ENCODE measurements around the gene HSP90AB1. TPM values are rescaled to one million over a fixed set of nuclear protein-coding genes. Genes with fewer than 3 reads are reported as not detected.

HSP90AB1 gene
- polyA plus RNA-seq, 2 of the 4 experiments (the other 2 are of a cell fraction): 1,136 to 1,155 TPM

DNA sequence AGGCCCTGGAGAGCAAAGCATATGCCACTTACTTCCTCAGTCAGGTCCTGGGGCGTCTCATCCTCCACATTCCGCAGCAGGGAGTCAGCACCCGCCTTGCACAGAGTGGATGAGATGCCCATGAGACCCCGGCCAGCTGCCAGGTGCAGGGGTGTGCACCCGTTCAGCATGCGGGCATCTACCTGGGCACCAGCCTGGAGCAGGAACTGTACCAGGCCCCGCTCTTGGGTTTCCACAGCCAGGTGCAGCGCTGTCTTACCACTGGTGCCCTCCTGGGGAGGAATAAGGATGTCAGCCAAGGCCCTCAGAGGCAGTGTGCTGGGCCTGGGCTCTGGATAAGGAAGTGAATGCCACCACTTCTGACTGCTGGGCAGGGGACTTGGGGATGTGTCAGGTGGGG is 13.1 kb downstream of the HSP90AB1 start:
- ChIA-PET CTCF (no interaction called here), POLR2A (no interaction called here)
- WGBS (ENCODE audit: missing lambda C conversion rate): 95% methylated on average over 4 of the region's 8 CpGs
- DNase-seq (ENCODE audit: low read depth in 1 of 2, low spot score in 1 of 2) (no peak), FAIRE-seq (no peak), ATAC-seq (no peak)
- Histone ChIP-seq H3K4me2 (no peak overlapping the region), H3K27ac (no peak overlapping the region), H3K9me3 (no peaks in the 10 kb centered on the region), H3K4me3 (no peak overlapping the region), H3K4me1 (peaks cover 32% of the 10 kb centered on the region)
- TF ChIP-seq CBX8 (IDR thresholded peaks at IDR 0.05) (no peak), CHD2 (IDR thresholded peaks at IDR 0.05; ENCODE audit: low read length, partially characterized antibody) (no peak), HOXB5 (CRISPR knock-in tag; IDR thresholded peaks at IDR 0.05) (no peak), SMC3 (IDR thresholded peaks at IDR 0.05) (no peak), HOXB13 (CRISPR knock-in tag; IDR thresholded peaks at IDR 0.05; ENCODE audit: low read depth) (no peak), NR3C1 (IDR thresholded peaks at IDR 0.05) (no peak), NFE2L2 (conservative IDR thresholded peaks at IDR 0.05; ENCODE audit: low read length) (no peak), FOSL2 (IDR thresholded peaks at IDR 0.05) (no peak), FOSL2 (CRISPR knock-in tag; IDR thresholded peaks at IDR 0.05) (no peak), RAD21 (conservative IDR thresholded peaks at IDR 0.05 in 1 of 2, IDR thresholded peaks at IDR 0.05 in 1 of 2) (no peak), POLR2AphosphoS2 (conservative IDR thresholded peaks at IDR 0.05; ENCODE audit: low read length) (no peak), KDM1A (IDR thresholded peaks at IDR 0.05; ENCODE audit: low read depth) (no peak)

DNA sequence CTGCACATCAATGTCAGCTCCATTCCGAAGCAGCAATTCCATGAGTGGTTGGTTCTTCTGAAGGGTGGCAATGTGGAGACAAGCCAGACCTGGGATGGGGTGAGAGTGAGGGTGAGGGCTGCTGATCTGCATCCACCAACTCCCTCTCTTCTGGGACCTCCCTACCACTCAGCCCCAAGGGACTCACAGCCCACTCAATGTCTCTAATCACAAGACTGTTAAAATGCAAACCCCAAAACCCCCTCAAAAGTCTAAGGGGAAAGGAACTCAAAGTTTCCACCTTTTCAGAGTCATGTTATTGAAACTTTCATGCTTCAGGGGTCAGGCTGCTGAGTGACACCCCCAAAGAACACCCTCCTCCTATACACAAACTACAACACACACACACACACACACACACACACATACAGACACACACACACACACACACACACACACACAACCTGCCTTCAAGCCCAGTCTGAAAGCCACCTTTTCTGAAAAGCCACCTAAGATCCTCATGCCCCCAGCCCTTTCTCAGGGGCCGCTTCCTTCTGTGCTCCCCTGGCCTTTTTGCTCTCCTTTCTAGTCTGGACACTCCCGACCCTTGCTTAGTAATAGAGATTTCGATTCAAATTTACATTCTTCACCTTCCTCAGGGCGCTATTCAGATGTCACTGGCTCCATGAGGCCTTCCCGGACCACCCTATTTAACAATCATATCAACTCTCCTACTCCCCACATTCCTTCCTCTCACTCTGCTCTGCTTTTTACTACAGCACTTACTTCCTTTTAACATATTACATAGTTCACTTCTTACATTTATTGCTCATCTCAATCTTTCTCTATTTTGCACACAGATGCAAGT is 13.8 kb downstream of the HSP90AB1 start:
- Histone ChIP-seq H3K4me3 (no peak overlapping the region), H3K27ac (no peak overlapping the region), H3K9me3 (no peaks in the 10 kb centered on the region), H3K4me2 (no peak overlapping the region), H3K4me1 (peaks cover 32% of the 10 kb centered on the region)
- DNase-seq (ENCODE audit: low read depth in 1 of 2, low spot score in 1 of 2): no peak
- WGBS (ENCODE audit: missing lambda C conversion rate): 81% methylated on average over 6 of the region's 6 CpGs
- TF ChIP-seq, protein P1, sequence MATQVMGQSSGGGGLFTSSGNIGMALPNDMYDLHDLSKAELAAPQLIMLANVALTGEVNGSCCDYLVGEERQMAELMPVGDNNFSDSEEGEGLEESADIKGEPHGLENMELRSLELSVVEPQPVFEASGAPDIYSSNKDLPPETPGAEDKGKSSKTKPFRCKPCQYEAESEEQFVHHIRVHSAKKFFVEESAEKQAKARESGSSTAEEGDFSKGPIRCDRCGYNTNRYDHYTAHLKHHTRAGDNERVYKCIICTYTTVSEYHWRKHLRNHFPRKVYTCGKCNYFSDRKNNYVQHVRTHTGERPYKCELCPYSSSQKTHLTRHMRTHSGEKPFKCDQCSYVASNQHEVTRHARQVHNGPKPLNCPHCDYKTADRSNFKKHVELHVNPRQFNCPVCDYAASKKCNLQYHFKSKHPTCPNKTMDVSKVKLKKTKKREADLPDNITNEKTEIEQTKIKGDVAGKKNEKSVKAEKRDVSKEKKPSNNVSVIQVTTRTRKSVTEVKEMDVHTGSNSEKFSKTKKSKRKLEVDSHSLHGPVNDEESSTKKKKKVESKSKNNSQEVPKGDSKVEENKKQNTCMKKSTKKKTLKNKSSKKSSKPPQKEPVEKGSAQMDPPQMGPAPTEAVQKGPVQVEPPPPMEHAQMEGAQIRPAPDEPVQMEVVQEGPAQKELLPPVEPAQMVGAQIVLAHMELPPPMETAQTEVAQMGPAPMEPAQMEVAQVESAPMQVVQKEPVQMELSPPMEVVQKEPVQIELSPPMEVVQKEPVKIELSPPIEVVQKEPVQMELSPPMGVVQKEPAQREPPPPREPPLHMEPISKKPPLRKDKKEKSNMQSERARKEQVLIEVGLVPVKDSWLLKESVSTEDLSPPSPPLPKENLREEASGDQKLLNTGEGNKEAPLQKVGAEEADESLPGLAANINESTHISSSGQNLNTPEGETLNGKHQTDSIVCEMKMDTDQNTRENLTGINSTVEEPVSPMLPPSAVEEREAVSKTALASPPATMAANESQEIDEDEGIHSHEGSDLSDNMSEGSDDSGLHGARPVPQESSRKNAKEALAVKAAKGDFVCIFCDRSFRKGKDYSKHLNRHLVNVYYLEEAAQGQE (IDR thresholded peaks at IDR 0.05): no peak
- TF ChIP-seq HEYL (CRISPR knock-in tag; IDR thresholded peaks at IDR 0.05) (no peak), MAZ (IDR thresholded peaks at IDR 0.05; ENCODE audit: borderline replicate concordance, low read depth, low read length) (no peak), ESRRA (IDR thresholded peaks at IDR 0.05; ENCODE audit: borderline replicate concordance, low read length) (no peak), GATA3 (IDR thresholded peaks at IDR 0.05; ENCODE audit: borderline replicate concordance) (no peak), SREBF2 (IDR thresholded peaks at IDR 0.05) (no peak), EHMT2 (IDR thresholded peaks at IDR 0.05; ENCODE audit: low read depth) (no peak), FOSL2 (IDR thresholded peaks at IDR 0.05) (no peak), FOSL2 (CRISPR knock-in tag; IDR thresholded peaks at IDR 0.05) (no peak), EHF (CRISPR knock-in tag; IDR thresholded peaks at IDR 0.05) (no peak), ZSCAN20 (CRISPR knock-in tag; IDR thresholded peaks at IDR 0.05) (no peak), FOSB (CRISPR knock-in tag; IDR thresholded peaks at IDR 0.05) (no peak), HOXB5 (CRISPR knock-in tag; IDR thresholded peaks at IDR 0.05) (no peak), CBX8 (IDR thresholded peaks at IDR 0.05) (no peak)
- TF ChIP-seq, protein P2, sequence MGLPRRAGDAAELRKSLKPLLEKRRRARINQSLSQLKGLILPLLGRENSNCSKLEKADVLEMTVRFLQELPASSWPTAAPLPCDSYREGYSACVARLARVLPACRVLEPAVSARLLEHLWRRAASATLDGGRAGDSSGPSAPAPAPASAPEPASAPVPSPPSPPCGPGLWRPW (IDR thresholded peaks at IDR 0.05): no peak
- TF ChIP-seq, protein P3, sequence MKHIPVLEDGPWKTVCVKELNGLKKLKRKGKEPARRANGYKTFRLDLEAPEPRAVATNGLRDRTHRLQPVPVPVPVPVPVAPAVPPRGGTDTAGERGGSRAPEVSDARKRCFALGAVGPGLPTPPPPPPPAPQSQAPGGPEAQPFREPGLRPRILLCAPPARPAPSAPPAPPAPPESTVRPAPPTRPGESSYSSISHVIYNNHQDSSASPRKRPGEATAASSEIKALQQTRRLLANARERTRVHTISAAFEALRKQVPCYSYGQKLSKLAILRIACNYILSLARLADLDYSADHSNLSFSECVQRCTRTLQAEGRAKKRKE (CRISPR knock-in tag; IDR thresholded peaks at IDR 0.05; ENCODE audit: low read depth): no peak
- TF ChIP-seq, protein P4, sequence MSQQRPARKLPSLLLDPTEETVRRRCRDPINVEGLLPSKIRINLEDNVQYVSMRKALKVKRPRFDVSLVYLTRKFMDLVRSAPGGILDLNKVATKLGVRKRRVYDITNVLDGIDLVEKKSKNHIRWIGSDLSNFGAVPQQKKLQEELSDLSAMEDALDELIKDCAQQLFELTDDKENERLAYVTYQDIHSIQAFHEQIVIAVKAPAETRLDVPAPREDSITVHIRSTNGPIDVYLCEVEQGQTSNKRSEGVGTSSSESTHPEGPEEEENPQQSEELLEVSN (IDR thresholded peaks at IDR 0.05; ENCODE audit: borderline replicate concordance, low read depth): no peak
- POLR2A ChIA-PET: no interaction called here
- no peak for ATAC-seq
- CTCF ChIA-PET: interaction anchor here (1.3 to 2.7 kb wide), 2 partner anchors 26 to 78 kb away, joined by 4 to 13 read pairs; no protein-coding TSS in a partner anchor
- FAIRE-seq: no peak

All from A549 (cell line).